Adrenal gland (tissue), 5 donors: ENCODE measurements around the gene KCNN3.

Experiments used
- POLR2A ChIP-seq, 2 donors: fragments of 450-650 bp; IDR thresholded peaks; one replicate each; pipeline ENCODE4 v1.6.1; 2017; ENCODE audit warnings: antibody characterized with exemption in 2 of 2, mild to moderate bottlenecking in 2 of 2, moderate library complexity in 1 of 2
- TF ChIP-seq, protein P1 (sequence below), 6 experiments: fragments of 450-650 bp in 4 of 6; fragments of 200-600 bp in 2 of 6; sonication (generic) in 1 of 6; IDR thresholded peaks; 1 replicate in 5 of 6; 2 replicates in 1 of 6; pipeline versions ENCODE4 v1.5.1 to v1.8.0; 2016 to 2021; ENCODE audit warnings: antibody characterized with exemption in 6 of 6, mild to moderate bottlenecking in 2 of 6, moderate library complexity in 1 of 6
- donor health status: DM: no; HTN: no; CAD: no.

DNA sequence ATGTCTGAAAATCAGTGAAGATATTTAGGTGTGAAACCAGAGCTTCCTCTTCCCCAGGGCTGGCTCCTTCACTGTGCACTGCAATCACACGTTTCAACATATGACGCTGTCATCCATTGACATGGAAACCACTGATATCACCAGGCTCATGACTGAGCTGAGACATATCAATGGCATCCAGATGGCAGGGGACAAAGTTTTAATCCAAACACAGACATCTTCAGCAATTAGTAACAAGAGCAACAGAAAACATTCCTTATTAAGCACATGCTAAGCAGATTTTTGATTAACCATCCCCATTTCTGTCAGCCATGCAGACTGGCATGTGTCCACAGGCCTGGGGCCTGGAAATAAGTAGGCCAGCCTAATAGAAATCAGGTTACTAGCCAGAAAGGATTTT lies 154.1 kb downstream of the KCNN3 start:
- TF ChIP-seq, protein P1, sequence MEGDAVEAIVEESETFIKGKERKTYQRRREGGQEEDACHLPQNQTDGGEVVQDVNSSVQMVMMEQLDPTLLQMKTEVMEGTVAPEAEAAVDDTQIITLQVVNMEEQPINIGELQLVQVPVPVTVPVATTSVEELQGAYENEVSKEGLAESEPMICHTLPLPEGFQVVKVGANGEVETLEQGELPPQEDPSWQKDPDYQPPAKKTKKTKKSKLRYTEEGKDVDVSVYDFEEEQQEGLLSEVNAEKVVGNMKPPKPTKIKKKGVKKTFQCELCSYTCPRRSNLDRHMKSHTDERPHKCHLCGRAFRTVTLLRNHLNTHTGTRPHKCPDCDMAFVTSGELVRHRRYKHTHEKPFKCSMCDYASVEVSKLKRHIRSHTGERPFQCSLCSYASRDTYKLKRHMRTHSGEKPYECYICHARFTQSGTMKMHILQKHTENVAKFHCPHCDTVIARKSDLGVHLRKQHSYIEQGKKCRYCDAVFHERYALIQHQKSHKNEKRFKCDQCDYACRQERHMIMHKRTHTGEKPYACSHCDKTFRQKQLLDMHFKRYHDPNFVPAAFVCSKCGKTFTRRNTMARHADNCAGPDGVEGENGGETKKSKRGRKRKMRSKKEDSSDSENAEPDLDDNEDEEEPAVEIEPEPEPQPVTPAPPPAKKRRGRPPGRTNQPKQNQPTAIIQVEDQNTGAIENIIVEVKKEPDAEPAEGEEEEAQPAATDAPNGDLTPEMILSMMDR (IDR thresholded peaks at IDR 0.05): no peak
- TF ChIP-seq POLR2A (IDR thresholded peaks at IDR 0.05): no peak
